DMS153 (cell line): ENCODE results near the gene SEMA4D.

Source experiments
- DNase-seq: peaks from one replicate; lab custom pipeline; 2025; lab: John Stamatoyannopoulos, UW

SEMA4D gene

GRCh38 chr9:89431930-89432725, 65.8 kb downstream of the SEMA4D start:
- no peak for DNase-seq

GRCh38 chr9:89430995-89431394, 66.9 kb downstream of the SEMA4D start:
- no peak for DNase-seq

GRCh38 chr9:89428901-89429890, 68.7 kb downstream of the SEMA4D start:
- DNase-seq: no peak

- DNase-seq: no peak
These were observed 69.6 kb downstream of the SEMA4D start for GRCh38 chr9:89428222-89428761.

GRCh38 chr9:89427621-89428221, 70.2 kb downstream of the SEMA4D start:
- no peak for DNase-seq

GRCh38 chr9:89426384-89426961, 71.4 kb downstream of the SEMA4D start:
- DNase-seq: no peak

- DNase-seq: no peak
These were observed 72.0 kb downstream of the SEMA4D start for GRCh38 chr9:89425921-89426383.

GRCh38 chr9:89425024-89425805, 72.7 kb downstream of the SEMA4D start:
- no peak for DNase-seq

GRCh38 chr9:89422151-89422975, 75.5 kb downstream of the SEMA4D start:
- no peak for DNase-seq

- no peak for DNase-seq
These were observed 76.3 kb downstream of the SEMA4D start for GRCh38 chr9:89421595-89421994.

- DNase-seq: no peak
These were observed 77.3 kb downstream of the SEMA4D start for GRCh38 chr9:89420397-89421178.

- no peak for DNase-seq
These were observed 77.9 kb downstream of the SEMA4D start for GRCh38 chr9:89419978-89420394.

GRCh38 chr9:89418882-89419640, 78.9 kb downstream of the SEMA4D start:
- no peak for DNase-seq

- DNase-seq: no peak
These were observed 79.5 kb downstream of the SEMA4D start for GRCh38 chr9:89418474-89418845.

- no peak for DNase-seq
These were observed 80.0 kb downstream of the SEMA4D start for GRCh38 chr9:89417832-89418473.

- no peak for DNase-seq
These were observed 83.1 kb downstream of the SEMA4D start for GRCh38 chr9:89414670-89415324.

- DNase-seq: no peak
These were observed 83.8 kb downstream of the SEMA4D start for GRCh38 chr9:89413963-89414638.
